T-helper 1 cell (primary cell): Measurements from ENCODE around the gene WASHC1.

Experiments used
- DNase-seq, 5 donors: peaks; one replicate each; pipeline ENCODE4 v3.0.0-alpha.2; 2012 to 2020

The WASHC1 gene

DNA sequence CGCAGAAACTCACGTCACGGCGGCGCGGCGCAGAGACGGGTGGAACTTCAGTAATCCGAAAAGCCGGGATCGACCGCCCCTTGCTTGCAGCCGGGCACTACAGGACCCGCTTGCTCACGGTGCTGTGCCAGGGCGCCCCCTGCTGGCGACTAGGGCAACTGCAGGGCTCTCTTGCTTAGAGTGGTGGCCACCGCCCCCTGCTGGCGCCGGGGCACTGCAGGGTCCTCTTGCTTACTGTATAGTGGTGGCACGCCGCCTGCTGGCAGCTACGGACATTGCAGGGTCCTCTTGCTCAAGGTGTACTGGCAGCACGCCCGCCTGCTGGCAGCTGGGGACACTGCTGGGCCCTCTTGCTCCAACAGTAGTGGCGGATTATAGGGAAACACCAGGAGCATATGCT is 18.1 kb downstream of the WASHC1 start:
- DNase-seq, result peak in 4 of 5 donors; percentile 56 to 74 (median 60)

DNA sequence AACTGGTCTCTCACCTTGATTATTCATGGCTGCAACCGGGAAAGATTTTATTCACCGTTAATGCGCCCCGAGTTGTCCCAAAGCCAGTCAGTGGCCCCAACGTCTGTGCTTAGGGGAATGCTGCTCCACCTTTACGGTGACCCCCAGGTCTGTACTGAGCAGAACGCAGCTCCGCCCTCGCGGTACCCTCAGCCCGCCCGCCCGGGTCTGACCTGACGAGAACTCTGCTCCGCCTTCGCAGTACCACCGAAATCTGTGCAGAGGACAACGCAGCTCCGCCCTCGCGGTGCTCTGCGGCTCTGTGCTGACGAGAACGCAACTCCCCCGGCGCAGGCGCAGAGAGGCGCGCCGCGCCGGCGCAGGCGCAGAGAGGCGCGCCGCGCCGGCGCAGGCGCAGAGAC is 18.6 kb downstream of the WASHC1 start:
- peak in 2 of 5 donors; percentile 1 to 9 for DNase-seq

DNA sequence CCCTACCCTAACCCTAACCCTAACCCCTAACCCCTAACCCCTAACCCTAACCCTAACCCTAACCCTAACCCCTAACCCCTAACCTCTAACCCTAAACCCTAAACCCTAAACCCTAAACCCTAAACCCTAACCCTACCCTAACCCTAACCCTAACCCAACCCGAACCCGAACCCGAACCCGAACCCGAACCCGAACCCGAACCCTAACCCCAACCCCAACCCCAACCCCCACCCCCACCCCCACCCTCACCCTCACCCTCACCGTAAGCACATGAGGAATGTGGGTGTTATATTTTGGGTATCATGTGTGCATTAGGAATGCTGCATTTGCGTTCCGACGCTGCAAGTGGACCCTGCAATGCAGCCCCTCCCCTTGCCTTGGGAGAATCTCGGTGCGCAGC is 19.0 kb downstream of the WASHC1 start:
- peak in 1 of 5 donors; percentile 14 for DNase-seq
